Measurements from ENCODE around the gene UTP3. TPM values are rescaled to one million over a fixed set of nuclear protein-coding genes. Genes with fewer than 3 reads are reported as not detected.

Gene UTP3
- total and polyA plus RNA-seq, 4 donors = 20.1 to 32.0 (median 28.2) TPM

DNA sequence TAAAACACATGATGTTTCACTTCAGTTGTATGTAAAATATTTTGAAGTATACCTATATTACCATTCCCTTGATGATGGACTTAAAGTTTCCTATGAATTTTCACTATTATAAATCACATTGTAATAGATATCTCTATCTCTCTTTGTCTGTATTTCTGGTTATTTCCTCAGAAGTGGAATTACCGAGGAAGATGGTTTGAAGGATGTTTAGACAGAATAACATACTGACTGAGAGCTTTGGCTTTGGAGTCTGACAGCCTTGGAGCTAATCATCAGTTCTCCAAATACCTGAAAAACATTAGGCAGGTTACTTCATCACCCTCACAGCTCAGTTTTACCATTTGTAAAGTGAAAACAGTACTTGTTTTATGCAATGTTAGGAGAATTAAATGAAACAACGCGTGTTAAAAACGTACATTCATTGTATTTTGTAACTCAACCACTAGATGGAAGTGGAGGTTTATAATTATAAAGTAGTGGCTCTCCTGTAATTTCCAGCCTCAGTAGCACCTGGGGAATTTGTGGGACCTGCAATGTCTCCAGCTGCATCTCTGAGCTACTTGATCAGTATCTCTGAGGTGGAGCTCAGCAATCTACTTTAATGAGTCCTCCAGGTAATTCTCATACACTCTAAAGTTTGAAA is 36.3 kb upstream of the UTP3 start:
- DNase-seq (peak in 2 of 3 donors; percentile 59 to 62), ATAC-seq (ENCODE audit: insufficient read depth, low FRiP score) (no peak)
- Histone ChIP-seq H3K27ac (ENCODE audit: low read depth in 1 of 2, low read length in 1 of 2) (no peak overlapping the region), H3K36me3 (ENCODE audit: control insufficient read depth in 4 of 4, insufficient read depth in 4 of 4, low read length in 4 of 4) (no peaks in the 10 kb centered on the region), H3K9me3 (ENCODE audit: control insufficient read depth in 4 of 4, insufficient read depth in 3 of 4, low read length in 3 of 4) (no peaks in the 10 kb centered on the region), H3K9ac (ENCODE audit: insufficient read depth in 1 of 2, low read length in 2 of 2) (peak overlapping the region in 1 of 2 donors; percentile 33), H3K4me3 (no peak overlapping the region), H3K27me3 (ENCODE audit: control insufficient read depth in 3 of 3, insufficient read depth in 3 of 3, low read length in 2 of 3) (no peaks in the 10 kb centered on the region), H3K4me1 (ENCODE audit: control insufficient read depth in 5 of 5, insufficient read depth in 5 of 5, low read length in 5 of 5) (peaks cover 0 to 4% (median 0%) of the 10 kb centered on the region in 5 donors)
- TF ChIP-seq, protein P1, sequence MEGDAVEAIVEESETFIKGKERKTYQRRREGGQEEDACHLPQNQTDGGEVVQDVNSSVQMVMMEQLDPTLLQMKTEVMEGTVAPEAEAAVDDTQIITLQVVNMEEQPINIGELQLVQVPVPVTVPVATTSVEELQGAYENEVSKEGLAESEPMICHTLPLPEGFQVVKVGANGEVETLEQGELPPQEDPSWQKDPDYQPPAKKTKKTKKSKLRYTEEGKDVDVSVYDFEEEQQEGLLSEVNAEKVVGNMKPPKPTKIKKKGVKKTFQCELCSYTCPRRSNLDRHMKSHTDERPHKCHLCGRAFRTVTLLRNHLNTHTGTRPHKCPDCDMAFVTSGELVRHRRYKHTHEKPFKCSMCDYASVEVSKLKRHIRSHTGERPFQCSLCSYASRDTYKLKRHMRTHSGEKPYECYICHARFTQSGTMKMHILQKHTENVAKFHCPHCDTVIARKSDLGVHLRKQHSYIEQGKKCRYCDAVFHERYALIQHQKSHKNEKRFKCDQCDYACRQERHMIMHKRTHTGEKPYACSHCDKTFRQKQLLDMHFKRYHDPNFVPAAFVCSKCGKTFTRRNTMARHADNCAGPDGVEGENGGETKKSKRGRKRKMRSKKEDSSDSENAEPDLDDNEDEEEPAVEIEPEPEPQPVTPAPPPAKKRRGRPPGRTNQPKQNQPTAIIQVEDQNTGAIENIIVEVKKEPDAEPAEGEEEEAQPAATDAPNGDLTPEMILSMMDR (IDR thresholded peaks at IDR 0.05; ENCODE audit: control extremely low read depth, extremely low read depth) = no peak
- WGBS, 2 donors = 7 to 12% methylated on average over 4 of the region's 4 CpGs

DNA sequence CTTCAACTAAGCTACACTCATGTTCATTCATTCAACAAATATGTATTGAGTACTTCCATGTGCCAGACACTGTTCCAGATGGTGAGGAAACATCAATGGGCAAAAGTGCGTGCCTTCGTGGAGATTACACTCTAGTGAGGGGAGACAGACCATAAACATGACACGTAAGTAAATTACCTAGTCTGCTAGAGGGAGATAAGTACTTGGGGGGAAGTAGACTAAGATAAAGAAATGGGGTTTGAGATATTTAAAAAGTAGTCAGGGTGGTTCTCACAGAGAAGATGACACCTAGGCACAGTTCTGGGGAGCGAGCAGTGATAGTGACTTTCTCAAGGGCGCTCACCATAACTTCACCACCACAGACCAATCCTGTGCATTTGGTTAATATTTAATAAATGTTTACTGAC is 33.7 kb upstream of the UTP3 start:
- no peak overlapping the region for H3K4me3 ChIP-seq
- WGBS, 2 donors = 72 to 79% methylated on average over 5 of the region's 5 CpGs
- H3K9ac ChIP-seq (ENCODE audit: insufficient read depth in 1 of 2, low read length in 2 of 2) = no peak overlapping the region
- ATAC-seq (ENCODE audit: insufficient read depth, low FRiP score) (no peak), DNase-seq (no peak)
- TF ChIP-seq, protein P1 (IDR thresholded peaks at IDR 0.05; ENCODE audit: control extremely low read depth, extremely low read depth) = no peak
- H3K36me3 ChIP-seq (ENCODE audit: control insufficient read depth in 4 of 4, insufficient read depth in 4 of 4, low read length in 4 of 4) = no peaks in the 10 kb centered on the region
- no peak overlapping the region for H3K27ac ChIP-seq (ENCODE audit: low read depth in 1 of 2, low read length in 1 of 2)
- H3K9me3 ChIP-seq (ENCODE audit: control insufficient read depth in 4 of 4, insufficient read depth in 3 of 4, low read length in 3 of 4) = no peaks in the 10 kb centered on the region
- H3K4me1 ChIP-seq (ENCODE audit: control insufficient read depth in 5 of 5, insufficient read depth in 5 of 5, low read length in 5 of 5) = peaks cover 0 to 8% (median 0%) of the 10 kb centered on the region in 5 donors
- no peaks in the 10 kb centered on the region for H3K27me3 ChIP-seq (ENCODE audit: control insufficient read depth in 3 of 3, insufficient read depth in 3 of 3, low read length in 2 of 3)

DNA sequence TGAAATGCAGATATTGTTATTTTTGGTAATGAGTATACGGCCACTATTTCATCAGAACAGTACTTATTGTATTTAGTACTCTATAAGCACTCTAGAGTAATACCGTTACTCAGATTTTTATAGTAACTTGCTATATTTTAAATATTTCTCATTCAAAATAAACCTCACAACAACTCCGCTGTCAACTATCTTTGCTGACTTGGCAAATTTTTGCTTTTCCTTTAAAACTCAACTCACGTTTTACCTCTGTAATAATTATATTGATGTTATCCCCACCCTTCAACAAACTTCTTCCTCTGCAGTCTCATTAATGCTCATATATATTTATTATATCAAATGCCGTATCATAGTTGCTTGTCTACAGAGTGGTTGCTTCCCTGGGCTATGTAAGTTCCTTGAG is 31.0 kb upstream of the UTP3 start:
- DNase-seq (no peak), ATAC-seq (ENCODE audit: insufficient read depth, low FRiP score) (no peak)
- TF ChIP-seq, protein P1 (IDR thresholded peaks at IDR 0.05; ENCODE audit: control extremely low read depth, extremely low read depth) = no peak
- H3K27ac ChIP-seq (ENCODE audit: low read depth in 1 of 2, low read length in 1 of 2) = no peak overlapping the region
- peaks cover 0 to 4% (median 0%) of the 10 kb centered on the region in 5 donors for H3K4me1 ChIP-seq (ENCODE audit: control insufficient read depth in 5 of 5, insufficient read depth in 5 of 5, low read length in 5 of 5)
- no peak overlapping the region for H3K4me3 ChIP-seq
- no peaks in the 10 kb centered on the region for H3K36me3 ChIP-seq (ENCODE audit: control insufficient read depth in 4 of 4, insufficient read depth in 4 of 4, low read length in 4 of 4)
- H3K9ac ChIP-seq (ENCODE audit: insufficient read depth in 1 of 2, low read length in 2 of 2) = no peak overlapping the region
- H3K9me3 ChIP-seq (ENCODE audit: control insufficient read depth in 4 of 4, insufficient read depth in 3 of 4, low read length in 3 of 4) = no peaks in the 10 kb centered on the region
- H3K27me3 ChIP-seq (ENCODE audit: control insufficient read depth in 3 of 3, insufficient read depth in 3 of 3, low read length in 2 of 3) = no peaks in the 10 kb centered on the region
- 88 to 94% methylated on average over 5 of the region's 5 CpGs for WGBS, 2 donors

DNA sequence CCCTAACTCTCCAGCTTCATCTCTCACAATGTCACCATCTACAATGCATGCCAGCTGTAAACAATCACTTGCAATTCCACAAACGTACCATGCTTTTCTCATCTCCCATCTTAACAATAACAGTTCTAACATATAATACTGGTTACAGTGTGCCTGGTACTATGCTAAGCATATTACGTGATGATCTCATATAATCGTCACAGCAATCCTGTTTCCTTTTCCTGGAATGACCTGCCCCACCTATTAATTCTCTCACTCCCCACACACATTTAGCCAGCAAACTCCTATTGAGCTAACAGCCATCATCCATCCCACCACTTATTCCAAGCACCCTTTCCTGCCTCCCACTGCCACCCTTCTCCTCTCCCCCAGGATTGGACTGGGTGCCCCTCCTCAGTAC is 29.9 kb upstream of the UTP3 start:
- DNase-seq = no peak
- Histone ChIP-seq H3K4me3 (no peak overlapping the region), H3K27me3 (ENCODE audit: control insufficient read depth in 3 of 3, insufficient read depth in 3 of 3, low read length in 2 of 3) (no peaks in the 10 kb centered on the region), H3K9me3 (ENCODE audit: control insufficient read depth in 4 of 4, insufficient read depth in 3 of 4, low read length in 3 of 4) (no peaks in the 10 kb centered on the region), H3K4me1 (ENCODE audit: control insufficient read depth in 5 of 5, insufficient read depth in 5 of 5, low read length in 5 of 5) (peaks cover 0 to 4% (median 0%) of the 10 kb centered on the region in 5 donors), H3K27ac (ENCODE audit: low read depth in 1 of 2, low read length in 1 of 2) (no peak overlapping the region), H3K36me3 (ENCODE audit: control insufficient read depth in 4 of 4, insufficient read depth in 4 of 4, low read length in 4 of 4) (no peaks in the 10 kb centered on the region), H3K9ac (ENCODE audit: insufficient read depth in 1 of 2, low read length in 2 of 2) (no peak overlapping the region)
- no peak for ATAC-seq (ENCODE audit: insufficient read depth, low FRiP score)
- WGBS, 2 donors = 27 to 40% methylated on average over 3 of the region's 3 CpGs
- TF ChIP-seq, protein P1 (IDR thresholded peaks at IDR 0.05; ENCODE audit: control extremely low read depth, extremely low read depth) = no peak

Measured in lung (tissue), 12 donors.